HG02571 (cell line): ENCODE results near the gene DAAM1.

ENCODE experiments used
- ATAC-seq: cut with Tn5 transposase; IDR thresholded peaks from one replicate; pipeline ENCODE4 v1.9.1; 2021; ENCODE audit warnings: mild to moderate bottlenecking, moderate library complexity; ENCODE audit not compliant: unreplicated experiment

DAAM1 gene

DNA sequence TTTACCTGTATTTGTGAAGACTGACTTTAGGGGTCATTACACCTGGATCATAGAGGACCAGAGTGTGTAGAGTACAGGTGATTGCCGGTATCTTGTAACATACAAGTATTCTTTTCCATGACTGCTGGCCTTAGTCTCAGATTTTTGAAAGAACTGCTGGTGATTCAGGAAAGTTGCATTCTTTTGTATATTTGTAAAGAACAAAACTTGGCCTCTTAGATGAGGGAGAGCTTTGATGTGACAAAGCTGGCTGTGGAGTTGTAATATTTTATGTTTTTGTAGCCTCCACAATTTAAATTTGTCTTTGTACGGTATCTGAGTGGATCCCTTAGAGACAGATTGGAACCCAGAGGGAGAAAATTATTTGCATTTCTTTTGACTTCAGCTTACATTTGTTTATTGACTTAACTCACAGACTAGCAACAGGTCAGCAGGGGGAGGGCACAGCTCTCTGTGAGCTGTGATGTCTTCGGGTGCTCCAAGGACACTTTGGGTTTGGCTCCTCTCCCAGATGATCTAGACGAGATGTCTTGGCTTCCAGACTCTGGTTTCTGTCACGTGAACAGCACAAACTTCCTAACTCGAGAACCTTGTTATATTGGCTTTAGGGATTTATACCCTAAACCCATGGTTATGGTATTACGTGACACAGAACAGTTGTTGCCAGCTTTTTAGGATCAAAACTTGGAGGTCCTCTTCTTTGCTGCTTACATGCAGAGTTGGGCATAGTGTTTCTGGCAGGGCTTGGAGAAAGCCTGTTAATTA, 65.9 kb downstream of the DAAM1 start:
- no peak for ATAC-seq

DNA sequence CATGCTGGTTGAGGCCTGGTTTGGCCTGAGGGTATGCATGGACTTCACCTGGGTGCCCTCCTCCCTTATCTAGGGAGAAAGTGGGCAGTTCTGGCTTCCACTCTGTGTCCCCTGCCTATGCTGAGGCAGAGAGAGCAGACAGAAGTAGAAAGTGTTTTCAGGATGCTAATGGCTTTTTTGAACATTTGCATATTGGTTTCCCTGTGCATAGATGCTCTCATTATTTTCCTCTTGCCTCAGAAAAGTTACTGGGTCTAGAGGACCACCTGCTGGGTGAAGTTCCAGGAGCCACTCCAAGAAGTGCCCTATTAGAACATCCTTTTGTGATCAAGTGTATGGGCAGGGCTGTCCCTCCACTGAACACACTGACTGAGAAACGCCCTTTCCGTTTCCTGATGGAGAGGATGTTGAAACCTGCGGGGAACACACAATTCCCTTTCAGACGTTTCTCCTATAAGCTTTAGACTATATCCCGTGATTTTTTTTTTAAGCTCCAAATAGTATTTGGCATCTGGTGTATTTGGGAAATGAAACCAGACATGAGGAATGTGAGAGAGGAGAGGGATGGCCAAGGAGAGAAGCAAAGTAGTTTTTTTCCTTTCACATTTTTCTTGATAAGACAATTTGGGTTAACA, 66.6 kb downstream of the DAAM1 start:
- peak; percentile 61 for ATAC-seq

- ATAC-seq, result no peak
These were observed 67.9 kb downstream of the DAAM1 start for GRCh38 chr14:59256331-59256730.

DNA sequence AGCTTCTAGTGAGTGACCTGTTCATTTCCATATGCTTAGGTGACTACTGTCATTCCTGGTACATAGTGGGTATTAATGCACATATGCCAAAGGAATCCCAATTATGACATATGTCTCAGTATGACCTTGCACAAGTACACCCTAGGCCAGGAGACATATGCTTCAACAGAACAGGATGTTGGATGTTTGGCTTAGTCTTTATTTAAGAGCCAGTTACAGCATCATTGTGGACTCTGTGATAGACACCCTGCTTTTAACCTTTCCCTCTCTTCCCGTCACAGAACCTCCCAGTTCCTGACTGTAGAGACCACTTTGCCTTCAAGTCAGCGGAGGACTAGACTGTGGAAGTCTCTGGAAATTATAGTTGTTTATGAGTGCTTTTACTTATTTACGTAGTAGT, 72.9 kb downstream of the DAAM1 start:
- no peak for ATAC-seq

DNA sequence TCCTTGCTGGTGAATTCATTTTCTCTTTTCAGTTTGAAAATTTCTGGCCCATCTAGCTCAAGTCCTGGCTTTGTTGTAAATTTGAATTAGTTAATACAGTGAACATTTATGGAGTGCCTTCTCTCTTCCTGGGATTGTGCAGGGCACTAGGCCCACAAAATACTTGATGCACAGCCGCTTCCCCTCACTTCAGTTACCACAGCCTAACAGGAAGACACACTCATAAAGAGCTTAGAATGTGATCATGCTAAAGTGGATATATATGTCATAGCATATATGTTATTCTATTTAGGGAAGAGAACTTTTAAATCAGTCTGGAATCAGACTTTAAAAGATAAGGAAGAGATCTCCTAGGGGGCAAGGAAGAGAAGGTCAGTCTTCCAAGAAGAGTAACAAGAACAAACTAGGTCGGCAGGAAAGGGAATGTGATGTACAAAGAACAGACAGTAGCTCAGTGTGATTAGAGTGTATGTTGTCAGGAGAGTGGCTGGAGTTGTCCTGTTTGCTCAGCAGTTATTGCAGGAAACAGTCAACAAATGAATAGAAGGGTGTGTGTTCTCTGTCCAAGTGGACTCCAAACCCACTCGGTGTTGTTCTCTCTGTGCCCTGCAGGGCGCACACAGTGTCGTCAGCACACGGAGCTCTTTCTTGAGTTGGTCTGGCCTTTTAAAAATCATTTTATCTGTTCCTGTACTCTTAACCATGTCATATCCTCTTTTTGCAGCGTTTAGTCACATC, 74.4 kb downstream of the DAAM1 start:
- ATAC-seq, result no peak

DNA sequence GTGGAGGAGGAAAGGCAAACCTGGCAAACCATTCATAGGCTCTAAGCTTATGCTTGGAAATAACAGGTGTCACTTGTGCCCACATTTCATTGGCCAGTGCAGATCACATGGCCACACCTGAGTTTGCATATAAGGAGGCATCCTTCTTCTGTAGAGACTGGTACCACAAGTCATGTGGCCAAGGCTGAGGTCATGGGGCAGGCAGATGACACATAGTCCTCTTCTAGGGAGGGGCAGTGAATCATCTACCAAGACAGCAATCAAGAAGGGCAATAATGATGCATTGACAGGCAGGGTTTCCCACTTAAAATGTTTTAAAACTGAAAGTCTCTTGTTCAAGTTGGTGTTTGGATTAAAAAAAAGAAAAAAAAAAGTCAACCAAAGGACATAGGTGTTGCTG, 77.3 kb downstream of the DAAM1 start:
- ATAC-seq, result no peak

- ATAC-seq, result no peak
These were observed 78.6 kb downstream of the DAAM1 start for GRCh38 chr14:59267046-59267445.

DNA sequence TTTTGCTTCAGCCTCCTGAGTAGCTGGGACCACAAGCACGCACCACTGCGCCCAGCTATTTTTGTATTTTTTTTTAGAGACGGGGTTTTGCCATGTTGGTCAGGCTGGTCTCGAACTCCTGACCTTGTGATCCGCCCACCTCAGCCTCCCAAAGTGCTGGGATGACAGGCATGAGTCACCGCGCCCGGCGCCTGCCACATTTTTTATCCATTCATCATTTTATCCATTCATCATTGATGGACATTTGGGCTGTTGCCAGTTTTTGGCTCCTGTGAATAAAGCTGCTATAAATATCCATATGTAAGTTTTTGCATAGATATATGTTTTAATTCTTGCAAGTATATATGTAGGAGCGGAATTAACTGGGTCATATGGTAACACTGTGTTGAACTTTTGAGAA, 79.5 kb downstream of the DAAM1 start:
- ATAC-seq, result no peak

DNA sequence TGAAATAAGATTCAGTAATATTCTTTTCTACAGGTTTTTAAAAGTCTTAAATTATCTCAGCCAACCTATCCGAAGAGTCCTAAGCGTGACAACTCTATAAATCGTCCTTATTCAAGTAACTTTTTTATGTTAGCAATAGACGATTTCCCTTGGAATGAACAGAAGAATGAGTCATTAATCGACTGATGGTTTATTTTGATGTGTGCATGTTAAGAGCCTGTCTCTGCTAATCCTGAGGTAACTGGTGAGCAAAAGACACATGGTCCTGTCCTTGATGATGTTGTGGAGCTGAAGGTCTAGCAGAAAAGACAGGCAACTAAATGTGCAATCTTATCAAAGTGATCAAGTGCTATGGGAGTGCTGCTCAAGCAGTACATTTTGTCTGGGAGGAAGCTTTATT, 80.4 kb downstream of the DAAM1 start:
- ATAC-seq, result no peak

GRCh38 chr14:59269466-59269865, 81.0 kb downstream of the DAAM1 start:
- no peak for ATAC-seq

DNA sequence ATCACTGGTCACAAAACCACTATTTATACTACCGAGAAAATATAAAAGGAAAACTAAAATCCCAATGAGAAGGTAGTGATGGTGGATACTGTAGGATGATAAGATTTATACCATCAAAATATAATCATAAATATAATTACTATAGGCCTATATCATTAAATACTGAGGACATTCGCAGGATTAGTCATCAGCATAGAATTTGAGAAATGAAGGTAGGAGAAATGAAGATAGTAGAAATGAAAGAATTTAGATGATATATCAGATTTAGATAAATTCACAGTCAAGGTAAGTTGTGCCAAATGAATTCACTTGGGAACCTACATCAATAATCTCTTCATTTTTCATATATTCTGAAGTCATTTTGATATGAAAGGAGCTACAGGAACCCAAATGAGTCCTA, 82.8 kb downstream of the DAAM1 start:
- no peak for ATAC-seq

GRCh38 chr14:59271734-59272133, 83.3 kb downstream of the DAAM1 start:
- ATAC-seq, result no peak

- no peak for ATAC-seq
These were observed 84.2 kb downstream of the DAAM1 start for GRCh38 chr14:59272633-59273032.

DNA sequence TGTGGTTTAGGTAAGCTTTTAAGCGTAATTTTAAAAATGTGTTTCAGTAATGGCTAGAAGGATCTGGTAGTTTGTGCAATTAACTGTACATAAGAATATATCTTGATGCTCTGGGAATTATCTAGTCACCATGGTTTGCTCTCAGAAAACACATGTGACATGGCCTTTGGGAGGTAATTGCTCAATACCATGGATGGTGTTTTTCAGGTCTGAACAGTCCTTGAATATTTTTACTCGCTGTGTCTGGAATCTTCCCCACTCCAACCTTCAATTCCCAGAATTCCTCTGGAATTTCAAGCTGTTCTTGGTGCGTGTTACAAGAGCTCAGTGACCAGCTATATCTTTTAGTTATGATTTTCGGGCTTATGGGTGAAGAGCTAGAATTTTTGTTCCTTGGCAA, 85.3 kb downstream of the DAAM1 start:
- ATAC-seq, result no peak

DNA sequence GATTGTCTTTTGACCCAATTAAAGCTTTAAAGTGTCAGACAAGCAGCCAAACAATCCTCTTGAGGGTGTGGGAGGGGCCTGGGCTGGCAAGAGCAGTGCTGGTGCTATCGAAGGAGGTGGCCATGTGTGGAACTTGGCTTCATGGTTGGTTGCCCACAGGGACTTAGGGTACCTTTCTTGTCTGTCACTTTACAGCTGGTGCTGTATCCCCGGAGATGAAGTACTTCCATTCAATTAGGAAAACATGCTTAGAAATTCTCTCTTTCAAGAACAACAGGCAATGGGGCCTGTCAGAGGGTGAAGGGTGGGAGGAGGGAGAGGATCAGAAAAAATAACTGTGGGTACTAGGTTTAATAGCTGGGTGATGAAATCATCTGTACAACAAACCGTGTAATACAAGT, 86.5 kb downstream of the DAAM1 start:
- peak; percentile 47 for ATAC-seq

GRCh38 chr14:59275668-59276067, 87.2 kb downstream of the DAAM1 start:
- peak; percentile 87 for ATAC-seq

DNA sequence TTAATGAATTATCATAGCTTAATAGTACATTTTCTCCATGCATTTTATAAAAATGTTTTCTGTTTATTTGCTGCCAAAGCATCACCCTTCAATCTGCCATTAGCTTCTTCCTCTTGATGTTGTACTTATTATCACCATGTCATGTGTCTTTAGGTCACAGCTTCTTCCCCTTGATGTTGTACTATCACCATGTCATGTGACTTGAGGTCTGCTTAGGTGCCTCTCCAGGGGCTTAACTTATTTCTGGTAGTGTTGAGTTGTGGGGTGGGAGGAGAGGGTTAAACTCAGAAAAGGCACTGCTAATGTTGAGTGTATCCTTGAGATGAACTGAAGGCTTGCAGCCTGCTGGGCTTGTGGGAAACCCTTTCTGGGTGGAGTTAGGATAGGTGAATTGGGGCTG, 87.8 kb downstream of the DAAM1 start:
- no peak for ATAC-seq

DNA sequence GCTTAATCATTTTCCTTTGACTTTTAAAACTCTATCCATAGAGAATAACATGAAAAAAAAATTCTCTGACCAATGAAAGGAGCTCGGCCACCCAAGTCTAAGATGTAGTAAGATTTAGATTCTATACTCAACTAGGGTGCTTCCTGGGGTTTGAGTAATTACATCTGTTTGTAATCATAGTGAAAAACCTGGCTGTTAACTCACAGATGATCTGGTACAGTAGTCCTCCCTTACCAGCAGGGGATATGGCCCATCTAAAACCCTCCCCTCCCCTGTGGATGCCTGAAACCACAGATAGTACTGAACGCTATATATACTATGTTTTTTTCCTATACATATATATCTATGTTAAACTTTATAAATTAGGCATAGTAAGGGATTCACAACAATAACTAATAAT, 89.2 kb downstream of the DAAM1 start:
- ATAC-seq, result no peak

DNA sequence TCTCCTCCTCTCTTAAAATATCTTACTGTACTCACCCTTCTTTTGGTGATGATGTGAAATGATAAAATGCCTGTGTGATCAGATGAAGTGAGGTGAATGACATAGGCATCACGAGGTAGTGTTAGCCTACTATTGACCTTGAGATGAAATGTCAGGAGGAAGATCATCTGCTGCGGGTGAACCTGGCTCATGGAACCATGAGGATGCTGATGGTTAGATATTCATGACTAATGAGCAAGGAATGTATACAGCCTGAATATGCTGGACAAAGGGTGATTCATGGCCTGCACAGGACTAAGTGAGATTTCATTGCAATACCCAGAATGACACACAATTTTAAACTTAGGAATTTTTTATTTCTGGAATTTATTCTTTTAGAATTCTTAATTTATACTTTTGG, 89.6 kb downstream of the DAAM1 start:
- no peak for ATAC-seq

DNA sequence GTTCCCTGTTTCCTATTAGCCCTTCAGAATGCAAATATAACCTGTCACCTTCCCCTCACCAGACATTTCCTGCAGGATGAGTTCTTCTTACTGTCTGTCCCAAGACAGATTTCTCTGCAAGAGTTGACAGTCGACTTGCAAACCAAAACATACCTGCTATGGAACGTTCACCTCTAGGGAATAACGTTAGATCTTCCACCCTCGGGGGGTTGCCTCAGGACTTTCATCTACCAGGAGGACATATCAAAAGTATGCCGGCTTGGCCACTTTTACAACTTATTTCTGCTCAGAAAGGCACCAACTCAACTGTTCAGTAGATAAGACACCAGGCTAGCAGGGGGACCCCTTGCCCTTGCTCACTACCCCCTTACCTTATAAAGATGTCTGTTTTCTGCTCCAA, 92.5 kb downstream of the DAAM1 start:
- no peak for ATAC-seq

DNA sequence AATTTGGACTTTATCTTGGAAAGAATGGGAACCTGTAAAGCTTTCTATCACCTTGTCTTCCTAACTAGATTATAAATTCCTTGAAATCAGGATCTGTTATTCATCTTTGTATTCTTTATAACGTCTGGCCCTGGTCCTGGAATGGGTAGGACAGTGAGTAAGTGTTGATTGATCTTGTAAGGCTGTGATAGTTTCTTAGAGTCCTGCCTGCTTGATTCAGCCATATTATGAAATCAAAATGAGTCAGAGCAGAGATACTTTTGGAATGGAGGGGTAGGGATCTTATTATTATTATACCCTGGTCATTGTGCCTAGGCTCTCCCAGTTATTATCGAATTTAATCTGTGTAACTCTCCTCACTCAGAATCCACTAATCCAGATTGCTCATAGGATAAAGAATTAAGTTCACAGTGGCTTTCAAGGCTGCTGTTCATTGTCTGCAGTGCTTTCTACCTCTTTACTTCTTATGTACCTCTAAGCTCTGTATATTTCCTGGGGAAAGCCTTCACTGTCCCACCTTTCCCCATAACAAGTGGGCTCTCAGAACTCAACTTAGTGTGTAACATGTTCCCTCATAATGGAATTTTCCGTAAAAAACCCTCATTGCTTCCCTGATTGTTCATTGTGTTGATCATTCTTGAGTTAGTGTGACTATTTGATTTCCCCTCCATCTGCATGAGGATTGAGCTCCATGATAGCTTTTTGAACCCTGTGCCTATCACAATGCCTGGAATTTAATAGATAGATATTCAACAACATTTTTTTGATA, 93.3 kb downstream of the DAAM1 start:
- no peak for ATAC-seq
